Measurements from ENCODE around the gene EGLN3.

The EGLN3 gene

DNA sequence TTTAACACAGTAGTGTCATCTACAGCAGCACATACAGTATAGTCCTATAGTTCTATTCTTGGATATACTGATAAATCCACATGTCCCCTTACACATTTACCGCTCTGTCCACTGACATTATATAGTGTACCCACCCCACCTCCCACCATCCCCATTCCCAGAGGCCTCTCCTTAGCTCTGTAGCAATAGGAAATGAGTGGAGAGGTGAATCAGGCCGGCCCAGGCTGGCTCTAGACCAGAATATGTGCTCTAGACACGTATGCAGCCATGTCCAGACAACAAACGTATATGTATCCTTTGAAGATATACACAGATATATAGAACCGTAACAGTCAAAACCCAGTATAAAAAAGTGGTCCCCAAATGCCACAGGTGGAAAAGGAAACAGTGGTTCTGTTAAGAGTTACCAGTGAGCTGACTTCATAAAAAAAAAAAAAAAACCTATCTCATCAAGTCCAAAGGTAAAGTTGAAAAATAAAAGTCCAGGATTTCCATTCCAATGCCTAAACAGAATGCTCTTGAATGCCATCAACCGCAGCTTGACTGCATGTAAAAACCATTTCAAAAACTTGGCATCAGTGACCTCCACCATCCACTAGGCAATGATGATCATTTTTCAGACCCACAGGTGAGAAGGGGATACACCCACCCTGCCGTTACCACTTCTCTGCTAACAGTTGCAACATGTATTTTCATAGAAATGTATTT is 16.7 kb downstream of the EGLN3 start:
- Histone ChIP-seq H3K9ac (ENCODE audit: low read depth, low read length) (no peak overlapping the region), H3K4me3 (ENCODE audit: low read depth in 1 of 2, low read length in 2 of 2) (no peak overlapping the region), H3K79me2 (ENCODE audit: insufficient read depth, low read length) (peaks cover 79% of the 10 kb centered on the region), H3K27me3 (ENCODE audit: insufficient read depth, low read length, poor library complexity) (no peaks in the 10 kb centered on the region), H3K36me3 (ENCODE audit: insufficient read depth, low read length) (peaks cover 41% of the 10 kb centered on the region), H3K4me2 (ENCODE audit: insufficient read depth, low read length) (no peak overlapping the region), H3K9me3 (ENCODE audit: insufficient read depth, low read length, severe bottlenecking) (no peaks in the 10 kb centered on the region), H3K4me1 (ENCODE audit: insufficient read depth, low read length) (no peaks in the 10 kb centered on the region), H4K20me1 (ENCODE audit: insufficient read depth, low read length) (peaks cover 22% of the 10 kb centered on the region), H3K27ac (ENCODE audit: low read length) (no peak overlapping the region), H2AFZ (ENCODE audit: low read depth, low read length) (no peak overlapping the region)
- no peak for ATAC-seq (ENCODE audit: insufficient read depth, low read depth)
- no peak for TF ChIP-seq EZH2 (IDR thresholded peaks at IDR 0.05; ENCODE audit: borderline replicate concordance, low read depth, low read length, severe bottlenecking)
- TF ChIP-seq, protein P1, sequence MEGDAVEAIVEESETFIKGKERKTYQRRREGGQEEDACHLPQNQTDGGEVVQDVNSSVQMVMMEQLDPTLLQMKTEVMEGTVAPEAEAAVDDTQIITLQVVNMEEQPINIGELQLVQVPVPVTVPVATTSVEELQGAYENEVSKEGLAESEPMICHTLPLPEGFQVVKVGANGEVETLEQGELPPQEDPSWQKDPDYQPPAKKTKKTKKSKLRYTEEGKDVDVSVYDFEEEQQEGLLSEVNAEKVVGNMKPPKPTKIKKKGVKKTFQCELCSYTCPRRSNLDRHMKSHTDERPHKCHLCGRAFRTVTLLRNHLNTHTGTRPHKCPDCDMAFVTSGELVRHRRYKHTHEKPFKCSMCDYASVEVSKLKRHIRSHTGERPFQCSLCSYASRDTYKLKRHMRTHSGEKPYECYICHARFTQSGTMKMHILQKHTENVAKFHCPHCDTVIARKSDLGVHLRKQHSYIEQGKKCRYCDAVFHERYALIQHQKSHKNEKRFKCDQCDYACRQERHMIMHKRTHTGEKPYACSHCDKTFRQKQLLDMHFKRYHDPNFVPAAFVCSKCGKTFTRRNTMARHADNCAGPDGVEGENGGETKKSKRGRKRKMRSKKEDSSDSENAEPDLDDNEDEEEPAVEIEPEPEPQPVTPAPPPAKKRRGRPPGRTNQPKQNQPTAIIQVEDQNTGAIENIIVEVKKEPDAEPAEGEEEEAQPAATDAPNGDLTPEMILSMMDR (IDR thresholded peaks at IDR 0.05; ENCODE audit: borderline replicate concordance, extremely low read depth, low read length, poor library complexity, severe bottlenecking): no peak
- DNase-seq: no peak

DNA sequence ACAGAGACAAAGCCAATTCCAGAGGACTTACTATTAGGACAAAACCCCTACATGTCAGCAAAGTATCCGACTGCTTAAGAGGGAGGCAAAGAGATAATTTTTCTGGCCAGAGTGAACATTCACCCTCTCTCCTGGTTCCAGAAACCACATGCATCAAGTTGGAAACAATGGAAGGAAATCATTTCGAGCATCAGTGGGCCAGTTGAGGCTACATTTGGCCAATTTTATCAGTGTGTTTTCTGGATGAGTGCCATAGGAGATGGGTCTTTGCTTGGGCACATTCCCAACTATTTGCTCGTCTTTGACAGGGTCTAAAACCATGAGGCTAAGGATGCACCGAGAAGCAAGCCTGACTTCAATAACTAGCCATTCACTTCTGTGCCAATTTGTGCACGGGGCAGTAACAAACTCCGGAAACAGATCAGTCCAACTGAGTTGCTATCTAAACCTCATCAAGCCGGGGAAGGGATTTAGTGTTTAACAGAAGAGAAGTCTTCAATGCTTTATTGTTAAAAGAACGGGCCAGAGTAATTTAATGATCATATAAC is 17.4 kb downstream of the EGLN3 start:
- peaks cover 73% of the 10 kb centered on the region for H3K79me2 ChIP-seq (ENCODE audit: insufficient read depth, low read length)
- peak overlapping the region; percentile 28; the same call in 1 of the 2 replicates for H3K27ac ChIP-seq (ENCODE audit: low read length)
- peaks cover 49% of the 10 kb centered on the region for H3K36me3 ChIP-seq (ENCODE audit: insufficient read depth, low read length)

DNA sequence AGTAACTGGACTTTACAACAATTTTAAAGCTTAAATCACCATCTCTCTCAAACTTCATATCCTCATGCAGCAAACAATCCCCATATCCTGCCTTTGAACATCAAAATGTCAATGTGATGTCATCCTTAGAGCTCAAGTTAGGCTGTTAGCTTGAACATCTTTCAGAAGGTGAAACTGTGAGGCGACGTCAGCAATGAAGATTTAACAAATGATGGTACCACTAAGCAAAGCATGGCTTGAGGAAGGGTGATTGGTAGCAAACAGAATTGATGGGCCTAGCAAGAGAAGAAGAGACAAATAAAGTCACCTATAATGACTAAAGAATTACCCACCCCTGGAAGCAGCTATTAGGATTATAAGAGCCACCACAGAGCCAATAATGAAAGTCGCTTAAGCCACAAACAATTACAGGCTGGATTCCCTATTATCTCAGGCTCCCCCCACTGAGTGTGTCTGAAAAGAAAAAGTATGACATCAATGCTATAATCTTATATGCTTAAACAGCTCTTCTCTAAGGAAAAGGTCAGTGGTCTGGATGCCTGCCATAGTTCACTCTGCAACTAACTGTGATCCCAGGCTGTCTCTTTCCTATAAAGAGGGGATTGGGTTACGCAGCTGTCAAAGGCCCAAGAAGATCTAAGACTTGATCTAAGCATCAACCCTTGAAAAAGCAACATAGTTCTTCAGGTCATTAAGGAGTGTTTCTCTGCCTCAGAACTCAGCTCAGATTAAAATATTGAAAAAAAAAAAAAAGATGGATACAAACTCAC is 18.1 kb downstream of the EGLN3 start:
- Histone ChIP-seq H3K4me3 (ENCODE audit: low read depth in 1 of 2, low read length in 2 of 2) (no peak overlapping the region), H3K9ac (ENCODE audit: low read depth, low read length) (no peak overlapping the region), H4K20me1 (ENCODE audit: insufficient read depth, low read length) (peaks cover 14% of the 10 kb centered on the region), H3K79me2 (ENCODE audit: insufficient read depth, low read length) (peaks cover 66% of the 10 kb centered on the region), H3K9me3 (ENCODE audit: insufficient read depth, low read length, severe bottlenecking) (no peaks in the 10 kb centered on the region), H3K4me2 (ENCODE audit: insufficient read depth, low read length) (no peak overlapping the region), H3K27me3 (ENCODE audit: insufficient read depth, low read length, poor library complexity) (no peaks in the 10 kb centered on the region), H3K27ac (ENCODE audit: low read length) (no peak overlapping the region), H3K36me3 (ENCODE audit: insufficient read depth, low read length) (peaks cover 49% of the 10 kb centered on the region), H2AFZ (ENCODE audit: low read depth, low read length) (no peak overlapping the region), H3K4me1 (ENCODE audit: insufficient read depth, low read length) (no peaks in the 10 kb centered on the region)
- ATAC-seq (ENCODE audit: insufficient read depth, low read depth) (no peak), DNase-seq (no peak)
- TF ChIP-seq, protein P1 (IDR thresholded peaks at IDR 0.05; ENCODE audit: borderline replicate concordance, extremely low read depth, low read length, poor library complexity, severe bottlenecking): no peak
- TF ChIP-seq EZH2 (IDR thresholded peaks at IDR 0.05; ENCODE audit: borderline replicate concordance, low read depth, low read length, severe bottlenecking): no peak

More for the DNA sequence above, 17.4 kb downstream of the EGLN3 start:
- H2AFZ ChIP-seq (ENCODE audit: low read depth, low read length): no peak overlapping the region
- no peaks in the 10 kb centered on the region for H3K27me3 ChIP-seq (ENCODE audit: insufficient read depth, low read length, poor library complexity)
- H3K4me1 ChIP-seq (ENCODE audit: insufficient read depth, low read length): no peaks in the 10 kb centered on the region
- H3K9me3 ChIP-seq (ENCODE audit: insufficient read depth, low read length, severe bottlenecking): no peaks in the 10 kb centered on the region
- no peak overlapping the region for H3K4me2 ChIP-seq (ENCODE audit: insufficient read depth, low read length)
- H4K20me1 ChIP-seq (ENCODE audit: insufficient read depth, low read length): peaks cover 21% of the 10 kb centered on the region
- ATAC-seq (ENCODE audit: insufficient read depth, low read depth): no peak
- no peak overlapping the region for H3K9ac ChIP-seq (ENCODE audit: low read depth, low read length)
- no peak for DNase-seq
- TF ChIP-seq, protein P1 (IDR thresholded peaks at IDR 0.05; ENCODE audit: borderline replicate concordance, extremely low read depth, low read length, poor library complexity, severe bottlenecking): no peak
- no peak for TF ChIP-seq EZH2 (IDR thresholded peaks at IDR 0.05; ENCODE audit: borderline replicate concordance, low read depth, low read length, severe bottlenecking)
- H3K4me3 ChIP-seq (ENCODE audit: low read depth in 1 of 2, low read length in 2 of 2): no peak overlapping the region
